DMS114 treated with DMSO at 0.1 percent for 48 hours (cell line): Measurements from ENCODE around the gene FKBP8.
A peak's percentile ranks its signal among the peaks of the same experiment; 100 is the strongest.
"Not testable (repeated sequence)": the region's sequence is repeated elsewhere in the genome, so short reads cannot be mapped to it uniquely, and the experiment has no call there.

ENCODE experiments used
- DNase-seq: peaks from one replicate; lab custom pipeline; 2025; ENCODE audit not compliant: unreplicated experiment; lab: John Stamatoyannopoulos, UW

FKBP8 gene

GRCh38 chr19:18542941-18543813 is at the start of gene FKBP8:
Gene FKBP8 (minus strand): TSS chr19:18543573. CDS start chr19:18541970, 1,603 bp downstream.
- peak; percentile 78 for DNase-seq

DNA sequence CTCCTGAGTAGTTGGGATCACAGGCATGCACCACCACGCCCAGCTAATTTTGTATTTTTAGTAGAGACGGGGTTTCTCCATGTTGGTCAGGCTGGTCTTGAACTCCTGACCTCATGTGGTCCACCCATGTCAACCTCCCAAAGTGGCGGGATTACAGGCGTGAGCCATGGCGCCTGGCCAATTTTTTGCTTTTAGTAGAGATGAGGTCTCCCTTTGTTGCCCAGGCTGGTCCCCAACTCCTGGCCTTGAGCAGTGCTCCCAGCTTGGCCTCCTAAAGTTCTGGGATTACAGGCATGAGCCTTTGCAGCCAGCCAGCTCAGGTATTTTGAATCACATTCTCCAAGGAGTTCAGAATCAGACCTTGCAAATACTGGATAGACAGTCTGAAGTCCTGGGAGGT is 49.4 kb upstream of the FKBP8 start:
- not testable (repeated sequence) for DNase-seq

GRCh38 chr19:18591735-18592385 is 48.5 kb upstream of the FKBP8 start:
- DNase-seq: no peak

DNA sequence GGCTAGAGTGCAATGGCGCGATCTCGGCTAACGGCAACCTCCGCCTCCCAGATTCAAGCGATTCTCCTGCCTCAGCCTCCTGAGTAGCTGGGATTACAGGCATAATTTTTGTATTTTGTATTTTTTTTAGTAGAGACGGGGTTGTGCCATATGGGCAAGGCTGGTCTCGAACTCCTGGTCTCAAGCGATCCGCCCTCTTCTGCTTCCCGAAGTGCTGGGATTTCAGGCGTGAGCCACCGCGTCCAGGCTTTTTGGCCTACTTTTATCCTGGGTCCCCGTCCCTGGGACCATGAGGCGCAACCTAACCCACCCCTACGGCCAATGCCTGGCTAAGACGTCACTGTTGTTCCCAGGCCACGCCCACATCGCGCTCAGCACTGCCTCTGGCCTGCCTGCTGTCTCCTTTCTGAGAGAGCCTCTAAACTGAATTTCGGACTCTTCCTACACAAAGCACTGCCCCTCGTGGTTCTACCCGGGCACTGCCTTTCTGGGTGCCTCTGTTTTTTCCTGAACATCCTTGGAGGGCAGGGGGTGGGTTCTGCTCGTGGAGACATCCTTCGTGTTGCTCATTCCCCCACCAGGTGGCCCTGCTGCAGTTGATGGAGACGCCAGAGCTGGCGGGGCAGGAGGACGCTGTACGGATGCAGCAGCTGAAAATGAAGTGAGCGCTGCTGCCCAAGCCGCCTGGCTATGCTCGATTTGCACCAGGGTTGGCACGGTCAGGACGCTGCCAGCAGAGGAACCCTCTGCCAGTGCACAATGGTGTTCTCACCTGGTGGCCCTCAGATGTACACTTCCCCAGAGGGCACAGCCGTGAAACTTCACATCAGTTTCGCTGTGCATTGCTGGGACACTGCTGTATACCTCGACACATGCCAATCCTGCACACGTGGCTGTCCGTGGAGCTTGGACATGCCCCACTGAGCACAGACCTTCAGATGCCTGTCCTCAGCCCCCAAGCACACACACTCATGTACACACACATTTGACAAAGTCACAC is 47.2 kb upstream of the FKBP8 start:
- peak; percentile 94 for DNase-seq

DNA sequence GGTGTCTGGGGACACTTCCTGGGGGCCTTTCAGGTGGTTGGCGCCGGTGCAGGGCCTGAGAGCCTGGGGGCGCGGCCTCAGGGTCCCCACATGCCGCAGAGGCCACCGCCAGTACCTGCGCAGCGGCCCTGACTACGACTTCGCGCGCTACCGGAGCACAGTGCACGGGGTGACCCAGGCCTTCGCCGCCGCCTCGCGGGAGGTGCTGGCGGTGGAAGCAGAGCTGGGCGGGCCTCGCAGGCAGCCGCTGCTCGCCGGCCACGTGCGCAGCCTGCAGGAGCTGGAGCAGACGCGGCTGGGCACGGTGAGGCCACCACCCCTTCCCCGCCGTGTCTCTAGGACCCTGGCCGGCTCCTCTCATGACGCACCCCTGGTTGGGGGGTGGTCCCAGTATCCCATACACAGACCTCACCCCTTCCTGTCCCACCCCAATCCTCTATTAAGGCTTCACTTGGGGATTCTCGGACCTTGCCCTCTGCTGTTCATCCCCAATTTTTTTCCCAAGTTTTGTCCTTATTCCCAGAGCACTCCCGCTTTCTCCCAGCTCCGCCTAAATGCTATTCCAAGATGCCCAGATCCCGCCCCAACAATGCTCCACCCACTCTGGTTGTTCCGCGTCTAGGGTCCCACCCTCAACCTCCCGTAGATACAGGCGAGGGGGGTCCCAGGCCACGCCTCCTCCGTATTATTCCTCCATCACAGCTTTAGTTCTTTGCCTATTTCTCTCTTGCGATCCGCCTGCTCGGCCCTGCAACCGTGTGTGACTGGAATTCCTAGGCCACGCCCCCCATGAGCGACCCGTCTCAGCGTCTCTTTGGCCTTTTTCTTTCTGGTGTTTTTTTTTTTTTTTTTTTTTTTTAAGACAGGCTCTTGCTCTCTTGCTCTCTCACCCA is 46.3 kb upstream of the FKBP8 start:
- peak; percentile 88 for DNase-seq

DNA sequence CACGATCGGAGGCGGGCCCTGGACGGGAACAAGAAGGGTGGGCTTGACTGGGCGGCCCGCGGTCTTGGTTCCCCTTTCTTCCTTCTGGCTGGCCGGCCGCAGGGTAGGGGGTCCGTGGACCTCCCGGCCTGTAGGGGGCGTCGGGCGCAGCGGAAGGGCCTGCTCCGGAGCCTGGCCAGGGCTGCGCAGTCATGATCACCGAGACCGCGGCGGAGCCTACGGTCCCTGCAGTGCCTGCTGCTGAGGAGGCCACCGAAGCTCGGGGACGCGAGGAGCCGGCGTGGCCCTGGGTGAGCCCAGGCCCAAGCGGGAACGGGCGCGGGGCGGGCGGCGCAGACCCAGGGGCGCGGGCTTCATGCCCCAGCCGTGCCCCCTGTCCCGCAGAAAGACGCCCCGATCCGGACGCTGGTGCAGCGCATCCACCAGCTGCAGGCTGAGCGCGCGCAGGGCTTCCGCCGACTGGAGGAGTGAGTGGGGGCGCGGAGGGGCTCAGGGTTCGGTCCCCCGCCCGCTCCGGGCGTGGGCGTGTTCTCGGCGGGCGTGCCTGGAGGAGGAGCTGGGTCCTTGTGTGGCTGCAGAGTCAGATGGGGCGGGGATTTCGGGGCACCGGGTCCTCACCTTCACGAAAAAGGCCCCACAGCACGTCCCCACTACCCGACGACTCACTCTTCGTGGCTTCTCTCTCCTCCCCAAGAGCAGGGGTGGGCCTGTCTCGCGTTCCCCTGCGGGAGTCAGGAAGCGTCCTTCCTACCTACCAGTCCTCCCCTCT is 45.4 kb upstream of the FKBP8 start, which contains the start of gene REX1BD:
TSS of gene REX1BD (plus strand) at position 188 of the 769 bp plus-strand sequence. CDS start at position 192, 4 bp downstream.
- peak; percentile 65 for DNase-seq

- DNase-seq: no peak
These were observed 44.7 kb upstream of the FKBP8 start for GRCh38 chr19:18587962-18588610.

- no peak for DNase-seq
These were observed 44.2 kb upstream of the FKBP8 start for GRCh38 chr19:18587561-18587960.

- no peak for DNase-seq
These were observed 42.9 kb upstream of the FKBP8 start for GRCh38 chr19:18586306-18586705.

DNA sequence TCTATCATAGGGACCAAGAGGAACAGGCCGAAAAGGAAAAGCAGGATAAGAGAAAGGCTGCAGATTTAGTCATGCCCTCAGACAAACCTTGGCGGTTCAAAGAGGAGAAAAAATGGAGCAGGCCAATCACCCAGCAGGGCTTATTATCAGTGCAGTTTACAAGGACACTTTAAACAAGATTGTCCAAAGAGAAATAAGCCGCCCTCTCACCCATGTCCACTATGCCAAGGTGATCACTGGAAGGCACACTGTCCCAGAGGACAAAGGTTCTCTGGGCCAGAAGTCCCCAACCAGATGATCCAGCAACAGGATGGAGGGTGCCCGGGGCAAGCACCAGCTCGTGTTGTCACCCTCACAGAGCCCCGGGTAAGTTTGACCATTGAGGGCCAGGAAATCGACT is 36.9 kb upstream of the FKBP8 start:
- DNase-seq: no peak

DNA sequence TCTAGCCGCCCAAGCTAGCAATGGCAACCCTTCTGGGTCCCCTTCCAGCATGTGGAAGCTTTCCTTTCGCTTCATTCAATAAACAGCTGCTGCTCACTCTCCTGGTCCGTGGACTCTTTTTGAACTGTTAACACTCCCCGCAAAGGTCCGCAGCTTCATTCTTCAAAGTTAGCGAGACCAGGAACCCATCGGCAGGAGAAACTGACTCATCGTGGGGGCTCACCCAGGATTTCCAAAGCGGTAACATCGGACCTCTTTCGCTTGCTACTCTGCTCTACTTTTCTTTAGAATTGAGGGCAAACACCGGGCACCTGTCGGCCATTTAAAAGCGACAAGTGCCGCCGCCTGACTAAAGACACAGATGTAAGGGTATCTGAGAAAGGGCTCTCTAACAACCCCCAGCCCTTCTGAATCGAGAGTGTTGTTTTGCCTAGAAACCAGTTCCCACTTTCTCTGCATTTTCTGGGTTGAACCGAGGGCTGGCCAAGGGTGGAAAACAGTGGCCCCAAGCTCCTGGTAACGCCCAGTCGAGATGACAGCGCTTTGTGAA is 34.1 kb upstream of the FKBP8 start:
- DNase-seq: no peak

GRCh38 chr19:18576383-18576782 is 33.0 kb upstream of the FKBP8 start:
- DNase-seq: no peak

- no peak for DNase-seq
These were observed 31.4 kb upstream of the FKBP8 start for GRCh38 chr19:18574691-18575291.

GRCh38 chr19:18571564-18572344 is 28.4 kb upstream of the FKBP8 start, which contains the start of gene UBA52:
Gene UBA52 (plus strand): TSS chr19:18571857. CDS start chr19:18573301, 1,444 bp downstream.
- peak; percentile 96 for DNase-seq

GRCh38 chr19:18568367-18568766 is 25.0 kb upstream of the FKBP8 start:
- DNase-seq: no peak

DNA sequence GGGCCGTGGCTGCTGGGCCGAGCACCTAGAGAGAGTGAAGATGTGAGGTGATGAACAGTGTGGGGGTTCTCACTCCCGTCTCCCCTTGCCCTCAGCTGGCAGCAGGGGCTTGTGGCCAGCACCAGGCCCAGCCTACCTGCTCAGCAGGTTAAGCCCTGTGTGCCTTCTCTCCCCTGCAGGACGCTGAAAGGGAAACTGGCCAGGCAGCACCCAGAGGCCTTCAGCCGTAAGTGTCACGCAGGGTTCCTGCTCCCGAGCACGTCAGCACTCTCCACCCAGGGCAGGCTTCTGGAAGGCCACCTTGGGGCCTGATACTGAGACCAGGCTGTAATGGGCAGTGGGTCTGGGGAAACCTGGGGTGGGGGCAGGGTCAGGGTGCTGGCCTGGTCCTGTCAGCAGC is 23.6 kb upstream of the FKBP8 start:
- DNase-seq: no peak

DNA sequence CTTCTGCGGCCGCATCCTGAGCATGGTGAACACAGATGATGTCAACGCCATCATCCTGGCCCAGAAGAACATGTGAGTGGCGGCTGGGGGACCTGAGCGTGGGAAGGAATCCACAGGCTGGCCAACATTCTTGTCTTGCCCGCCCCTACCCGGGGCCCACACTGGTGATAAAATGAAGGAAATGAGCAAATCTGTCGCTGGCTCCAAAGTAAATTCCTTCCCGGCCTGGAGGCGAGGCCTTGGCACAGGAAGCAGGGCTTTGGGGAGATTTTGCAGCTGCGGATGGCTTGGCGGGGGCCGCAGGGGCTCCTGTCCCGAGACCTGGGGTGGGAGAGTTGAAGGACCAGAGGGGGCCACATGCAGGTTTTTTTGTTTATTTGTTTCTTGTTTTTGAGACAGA is 18.7 kb upstream of the FKBP8 start:
- no peak for DNase-seq
